Colon (tissue), 2 donors: Measurements from ENCODE around the gene OR51B6.
"Not testable (repeated sequence)": the region's sequence is repeated elsewhere in the genome, so short reads cannot be mapped to it uniquely, and the experiment has no call there.

Experiments
- FAIRE-seq: peaks from 2 replicates; lab custom pipeline; 2012; peaks lifted over from hg19 to GRCh38; lab: Jason Lieb, UNC
- donor health status: control.
- donor health status: control.

Gene OR51B6

GRCh38 chr11:5364214-5364613 lies 12.9 kb downstream of the OR51B6 start:
- FAIRE-seq, result no peak

GRCh38 chr11:5366365-5366764 lies 15.1 kb downstream of the OR51B6 start:
- FAIRE-seq, result not testable (repeated sequence)

DNA sequence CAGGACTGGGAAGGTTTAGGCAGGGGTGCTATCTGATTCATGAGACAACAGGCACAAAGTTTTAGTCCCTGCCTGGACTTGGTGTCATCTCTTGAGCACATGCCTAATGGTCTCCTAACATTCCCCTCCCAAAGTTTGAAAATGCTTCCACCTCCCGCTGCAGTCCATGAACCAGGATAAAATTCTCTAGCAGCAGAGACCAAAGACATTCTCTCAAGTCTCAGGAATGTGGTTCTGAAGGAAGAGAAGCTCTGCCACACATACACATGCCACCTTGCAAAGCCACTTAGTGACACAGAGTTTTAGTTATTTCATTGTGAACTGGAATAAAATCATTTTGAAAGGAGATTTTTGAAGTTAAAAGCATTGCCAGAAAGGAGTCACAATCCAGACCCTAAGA lies 15.5 kb downstream of the OR51B6 start:
- no peak for FAIRE-seq

DNA sequence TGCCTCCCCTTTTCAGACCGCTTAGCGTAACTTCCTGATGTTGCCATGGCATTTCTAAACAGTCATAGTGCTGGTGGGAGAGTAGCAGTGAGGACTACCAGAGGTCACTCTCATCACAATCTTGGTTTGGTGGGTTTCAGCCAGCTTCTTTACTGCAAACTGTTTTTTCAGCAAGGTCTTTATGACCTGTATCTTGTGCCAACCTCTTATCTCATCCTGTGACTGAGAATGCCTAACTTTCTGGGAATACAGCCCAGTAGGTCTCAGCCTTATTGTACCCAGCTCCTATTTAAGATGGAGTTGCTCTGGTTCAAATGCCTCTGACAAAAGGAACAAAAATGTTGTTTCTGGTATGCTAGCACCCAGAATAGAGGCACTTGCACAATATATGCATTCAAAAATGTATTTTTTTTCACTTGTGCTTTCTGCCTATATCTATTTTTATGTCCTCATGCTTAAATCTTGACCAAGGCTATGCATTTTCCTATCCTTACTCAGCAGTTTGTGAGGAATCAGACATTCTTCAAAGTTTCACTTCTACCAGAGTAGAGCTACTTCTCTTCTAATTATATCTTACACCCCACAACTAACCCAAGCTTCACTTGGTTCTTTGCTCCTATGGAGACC lies 16.3 kb downstream of the OR51B6 start:
- no peak for FAIRE-seq

GRCh38 chr11:5368502-5369043 lies 17.3 kb downstream of the OR51B6 start:
- FAIRE-seq, result no peak

DNA sequence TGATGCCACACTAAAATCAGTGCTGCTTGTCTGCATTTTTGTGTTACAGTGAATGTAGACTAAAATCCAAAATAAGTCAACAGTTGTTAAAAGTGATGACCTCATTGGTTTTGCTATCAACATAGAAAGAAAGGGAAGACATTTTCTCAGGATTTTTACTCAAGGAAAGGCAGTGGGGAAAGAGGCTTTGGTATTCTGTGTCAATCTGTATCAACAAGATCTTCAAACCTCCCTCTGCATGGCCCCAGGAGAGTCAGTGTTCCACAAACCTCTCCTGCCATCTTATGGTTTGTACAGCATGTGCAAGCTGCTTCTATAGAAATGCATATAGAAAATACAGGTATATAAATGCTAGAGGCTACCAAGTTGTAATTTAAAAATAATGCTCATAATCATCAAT lies 18.5 kb downstream of the OR51B6 start:
- no peak for FAIRE-seq

DNA sequence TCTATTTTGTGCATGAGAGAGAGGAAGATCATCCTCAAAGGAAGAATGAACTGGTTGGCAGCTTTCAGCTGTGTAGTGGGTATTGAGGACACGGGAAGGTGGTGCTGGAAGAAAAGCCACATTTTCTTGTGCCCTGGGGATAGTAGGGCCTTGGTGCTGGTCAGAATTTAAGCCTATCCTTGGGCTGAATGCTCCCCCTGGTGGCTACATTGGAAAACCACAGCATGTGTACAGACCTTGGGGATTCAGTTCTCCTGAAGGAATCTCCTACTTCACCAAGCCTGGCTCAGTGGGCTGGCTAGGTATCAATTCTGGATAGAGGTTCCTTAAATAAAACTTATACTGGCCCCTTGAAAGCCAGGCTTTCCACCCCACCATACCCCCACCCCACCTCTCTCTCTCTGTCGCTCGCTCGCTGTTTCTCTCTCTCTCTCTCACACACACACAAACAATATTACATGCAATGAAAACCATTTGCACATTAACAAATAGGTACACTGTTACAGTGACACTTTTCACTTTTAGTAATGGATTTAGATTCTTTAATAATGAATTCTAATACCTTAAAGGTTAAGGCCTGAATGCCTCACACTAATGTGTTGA lies 29.5 kb downstream of the OR51B6 start:
- no peak for FAIRE-seq

DNA sequence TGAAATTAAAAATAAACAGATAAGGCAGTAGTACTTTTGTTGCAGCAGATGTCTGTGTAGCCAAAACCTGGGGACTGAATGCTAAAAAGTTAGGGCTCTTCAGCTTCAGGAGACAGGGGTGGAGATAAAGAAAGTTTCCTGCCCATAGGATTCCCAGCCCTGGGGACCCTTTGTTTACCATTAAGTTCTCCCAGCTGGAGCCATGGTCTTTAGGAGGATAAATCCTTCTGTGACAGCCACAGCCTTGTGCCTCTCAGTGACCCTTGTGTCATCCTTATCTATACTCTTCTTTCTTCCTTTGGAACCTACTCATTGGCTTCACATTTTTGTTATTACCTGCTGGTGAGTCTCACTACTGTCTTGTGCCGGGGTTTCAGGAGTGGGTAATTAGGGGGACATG lies 32.3 kb downstream of the OR51B6 start, which contains the start of gene OR51M1:
Gene OR51M1 (plus strand): TSS at position 237 of the 400 bp plus-strand sequence. CDS start 5,587 bp downstream, outside the sequence.
- FAIRE-seq, result no peak

- FAIRE-seq, result no peak
Measured at GRCh38 chr11:5384335-5384734, 33.0 kb downstream of the OR51B6 start.

- FAIRE-seq, result no peak
Measured at GRCh38 chr11:5390210-5390609, 38.9 kb downstream of the OR51B6 start.

DNA sequence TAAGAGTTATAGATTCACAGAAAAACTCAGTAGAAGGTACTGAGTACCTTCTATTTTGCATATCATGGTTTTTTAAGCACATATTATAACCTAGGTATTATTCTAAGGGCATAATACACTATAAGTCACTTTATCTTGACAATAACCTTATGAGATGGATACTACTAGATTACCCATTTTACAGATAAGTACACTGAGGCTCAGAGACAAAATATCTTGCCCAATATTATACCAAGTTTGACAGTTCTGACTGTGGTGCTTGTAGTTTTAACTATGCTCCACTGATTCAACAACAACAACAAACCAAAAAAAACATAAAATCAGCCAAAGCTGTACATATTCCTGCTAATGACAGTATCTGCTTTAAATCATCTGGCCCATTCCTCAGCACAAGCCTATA lies 42.8 kb downstream of the OR51B6 start:
- no peak for FAIRE-seq

DNA sequence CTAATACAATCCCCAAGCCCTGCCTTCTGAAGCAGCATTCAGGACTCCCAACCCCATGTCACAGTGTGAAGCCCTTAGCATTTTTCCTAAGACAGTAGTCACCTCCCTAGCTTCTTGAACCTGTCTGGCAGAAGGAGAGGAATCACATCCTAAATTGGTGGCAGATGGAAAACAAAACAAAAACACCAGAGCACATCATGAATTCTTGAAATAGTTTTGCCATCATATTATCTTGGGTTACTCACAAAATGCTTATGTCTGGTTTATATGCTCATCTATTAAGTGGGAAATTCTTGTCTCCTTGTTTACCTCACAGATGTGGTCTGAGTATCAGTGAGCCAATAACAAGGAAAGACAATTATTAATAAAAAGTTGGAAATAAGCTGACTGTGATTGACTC lies 47.6 kb downstream of the OR51B6 start:
- FAIRE-seq, result no peak
